Measurements from ENCODE around the gene SH3RF3. TPM values are rescaled to one million over a fixed set of nuclear protein-coding genes. Genes with fewer than 3 reads are reported as not detected.

SH3RF3 gene
- total RNA-seq, 1 experiment from 2014 or later, result not detected

DNA sequence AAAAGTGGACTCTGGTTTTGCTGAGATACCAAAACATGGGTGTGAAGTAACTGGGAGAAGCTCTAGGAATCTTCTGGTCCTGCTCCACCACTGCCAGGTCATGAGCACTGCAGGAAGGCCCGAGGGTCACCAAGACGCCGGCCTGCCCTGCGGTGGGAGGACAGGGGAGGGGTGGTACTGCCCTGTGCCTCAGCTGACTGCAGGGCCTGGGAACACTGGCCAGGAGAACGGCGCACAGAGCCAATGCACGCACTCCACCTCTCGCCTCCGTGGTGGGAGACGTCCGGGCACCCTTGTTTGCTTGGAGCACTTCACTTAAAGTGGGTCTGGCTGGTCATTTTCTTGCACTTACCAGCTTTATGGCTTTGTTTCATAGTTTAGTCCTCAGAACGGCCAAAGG lies 153.4 kb downstream of the SH3RF3 start (continued):
- TF ChIP-seq YY1 (IDR thresholded peaks at IDR 0.05; ENCODE audit: extremely low read depth, insufficient replicate concordance, low read depth, low read length) (no peak), ELF1 (IDR thresholded peaks at IDR 0.05; ENCODE audit: borderline replicate concordance, low read depth) (no peak), ZFX (IDR thresholded peaks at IDR 0.05) (no peak), POLR2AphosphoS5 (IDR thresholded peaks at IDR 0.05; ENCODE audit: low read depth, low read length) (no peak), SRF (IDR thresholded peaks at IDR 0.05; ENCODE audit: low read depth) (no peak)
- TF ChIP-seq, protein P1, sequence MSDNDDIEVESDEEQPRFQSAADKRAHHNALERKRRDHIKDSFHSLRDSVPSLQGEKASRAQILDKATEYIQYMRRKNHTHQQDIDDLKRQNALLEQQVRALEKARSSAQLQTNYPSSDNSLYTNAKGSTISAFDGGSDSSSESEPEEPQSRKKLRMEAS (IDR thresholded peaks at IDR 0.05), result no peak

DNA sequence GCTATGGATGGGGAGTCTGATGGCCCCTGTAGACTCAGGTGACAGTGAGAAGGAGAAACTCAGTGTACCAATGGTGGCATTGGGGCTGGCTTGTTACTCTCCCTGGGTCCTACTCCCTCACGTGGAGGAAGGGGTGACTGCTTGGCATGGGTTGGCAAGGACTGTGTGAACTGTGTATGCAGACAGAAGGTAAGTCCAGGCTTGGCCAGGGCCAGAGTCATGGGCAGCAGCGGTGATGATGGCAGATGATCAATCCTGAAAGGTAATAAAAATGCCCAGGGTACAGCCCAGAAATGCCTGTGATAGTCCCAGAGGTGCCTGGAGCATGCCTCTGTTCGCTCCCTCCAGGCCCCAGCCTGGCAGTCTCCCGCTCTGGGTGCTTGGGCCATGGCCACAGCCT lies 153.9 kb downstream of the SH3RF3 start:
- Histone ChIP-seq H3K4me1 (ENCODE audit: control insufficient read depth in 1 of 2, insufficient read depth in 2 of 2, low read length in 2 of 2) (no peaks in the 10 kb centered on the region), H3K79me2 (ENCODE audit: insufficient read depth, low read length) (no peaks in the 10 kb centered on the region), H3K9me3 (ENCODE audit: control insufficient read depth in 1 of 2, insufficient read depth in 1 of 2, low read depth in 1 of 2, low read length in 2 of 2) (no peaks in the 10 kb centered on the region), H3K9ac (ENCODE audit: low read length) (no peak overlapping the region), H3K27ac (ENCODE audit: low read depth, low read length) (no peak overlapping the region), H3K4me3 (replicated peaks in 1 of 2; ENCODE audit: low read depth in 1 of 2, low read length in 2 of 2) (no peak overlapping the region), H3K36me3 (ENCODE audit: control insufficient read depth in 1 of 2, insufficient read depth in 2 of 2, low read length in 2 of 2) (no peaks in the 10 kb centered on the region), H3K9me2 (ENCODE audit: insufficient read depth) (no peaks in the 10 kb centered on the region), H2AFZ (ENCODE audit: low read depth, low read length, poor library complexity, severe bottlenecking) (no peak overlapping the region), H3K4me2 (ENCODE audit: low read length) (no peak overlapping the region), H3K27me3 (ENCODE audit: insufficient read depth, low read length) (no peaks in the 10 kb centered on the region), H4K20me1 (ENCODE audit: insufficient read depth) (no peaks in the 10 kb centered on the region)
- ChIA-PET CTCF (no interaction called here), RAD21 (ENCODE audit: low non-redundant PET in 1 of 2, low total read pairs in 2 of 2, uncharacterized antibody in 2 of 2, unreplicated experiment in 2 of 2) (no interaction called here), POLR2A (no interaction called here)
- intact Hi-C loops (cut with micrococcal nuclease), result no loop called here
- ATAC-seq (no peak), DNase-seq (ENCODE audit: low read depth, low spot score) (no peak)
- BruUV-seq (replicated peaks), result no TSS peak
- TF ChIP-seq EGR1 (IDR thresholded peaks at IDR 0.05; ENCODE audit: low read depth), result no peak
- TF ChIP-seq JUND (IDR thresholded peaks at IDR 0.05), result no peak
- TF ChIP-seq POLR2A (IDR thresholded peaks at IDR 0.05; ENCODE audit: borderline replicate concordance, extremely low read depth, insufficient read depth, insufficient read length), result no peak
- no peak for TF ChIP-seq SRF (IDR thresholded peaks at IDR 0.05; ENCODE audit: low read depth)
- TF ChIP-seq YY1 (IDR thresholded peaks at IDR 0.05; ENCODE audit: extremely low read depth, insufficient replicate concordance, low read depth, low read length), result no peak
- no peak for TF ChIP-seq ZNF274 (IDR thresholded peaks at IDR 0.05; ENCODE audit: low read depth, low read length)
- TF ChIP-seq FOSL1 (IDR thresholded peaks at IDR 0.05; ENCODE audit: low read depth), result no peak
- TF ChIP-seq ELF1 (IDR thresholded peaks at IDR 0.05; ENCODE audit: borderline replicate concordance, low read depth), result no peak
- TF ChIP-seq ZBTB33 (IDR thresholded peaks at IDR 0.05; ENCODE audit: extremely low read depth, insufficient replicate concordance, low read length), result no peak
- no peak for TF ChIP-seq EZH2phosphoT487 (IDR thresholded peaks at IDR 0.05; ENCODE audit: borderline replicate concordance)
- TF ChIP-seq TCF7L2 (IDR thresholded peaks at IDR 0.05; ENCODE audit: borderline replicate concordance, extremely low read depth, insufficient read depth, insufficient read length), result no peak
- no peak for TF ChIP-seq EZH2 (IDR thresholded peaks at IDR 0.05)

All from HCT116 (cell line).